ENCODE data around the gene PRELID3B.

Gene PRELID3B

DNA sequence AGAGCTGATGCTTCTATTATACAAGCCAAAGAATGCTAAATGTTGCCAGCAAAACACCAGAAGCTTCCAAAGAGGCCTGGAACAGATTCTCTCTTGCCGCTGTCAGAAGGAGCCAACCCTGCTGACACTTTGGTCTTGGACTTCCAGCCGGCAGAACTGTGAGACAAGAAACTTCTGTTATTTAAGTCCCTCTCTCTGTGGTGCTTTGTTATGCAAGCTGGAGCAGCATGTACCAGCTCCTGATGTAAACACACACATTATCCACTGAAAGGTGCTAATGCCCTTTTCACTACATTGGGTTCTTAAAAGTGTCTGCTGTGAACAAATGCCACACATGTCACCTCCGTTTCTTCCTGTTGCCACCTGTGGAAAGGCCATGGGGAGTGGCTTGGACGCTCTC is 25.9 kb upstream of the PRELID3B start:
- Histone ChIP-seq H3K27ac (replicated peaks) (no peak overlapping the region), H3K4me3 (replicated peaks; ENCODE audit: insufficient read depth, low read length) (no peak overlapping the region), H3K27me3 (ENCODE audit: insufficient read depth, poor library complexity, severe bottlenecking) (peaks cover 32% of the 10 kb centered on the region)
- no peak for TF ChIP-seq GABPA (IDR thresholded peaks at IDR 0.05; ENCODE audit: low read depth)
- DNase-seq (ENCODE audit: low read depth in 1 of 2, low spot score in 1 of 2), result no peak

DNA sequence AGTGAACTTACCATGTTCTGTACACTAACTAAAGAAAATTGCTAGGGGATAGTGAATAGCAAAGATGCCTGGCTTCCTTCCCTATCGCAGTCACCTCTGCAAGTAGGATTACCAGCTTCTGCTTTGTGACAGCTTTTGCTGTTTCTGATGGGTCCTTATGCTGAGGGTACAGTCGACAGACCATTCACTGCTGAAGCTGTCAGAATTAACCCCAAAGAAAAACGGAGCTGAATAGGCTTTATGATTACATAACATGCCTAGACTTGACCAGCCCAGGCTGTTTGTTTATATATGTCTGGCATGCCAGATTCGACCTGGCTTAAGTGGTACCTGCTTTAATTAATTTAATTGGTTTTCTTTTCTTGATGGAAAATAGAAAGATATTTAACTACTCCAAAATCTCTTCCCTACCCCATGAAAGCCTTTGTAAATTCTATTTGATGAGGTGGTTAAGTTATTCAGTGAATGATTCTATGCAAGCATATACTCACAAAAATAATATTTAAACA is 21.7 kb upstream of the PRELID3B start:
- H3K4me3 ChIP-seq (replicated peaks; ENCODE audit: insufficient read depth, low read length), result no peak overlapping the region
- TF ChIP-seq, protein P1, sequence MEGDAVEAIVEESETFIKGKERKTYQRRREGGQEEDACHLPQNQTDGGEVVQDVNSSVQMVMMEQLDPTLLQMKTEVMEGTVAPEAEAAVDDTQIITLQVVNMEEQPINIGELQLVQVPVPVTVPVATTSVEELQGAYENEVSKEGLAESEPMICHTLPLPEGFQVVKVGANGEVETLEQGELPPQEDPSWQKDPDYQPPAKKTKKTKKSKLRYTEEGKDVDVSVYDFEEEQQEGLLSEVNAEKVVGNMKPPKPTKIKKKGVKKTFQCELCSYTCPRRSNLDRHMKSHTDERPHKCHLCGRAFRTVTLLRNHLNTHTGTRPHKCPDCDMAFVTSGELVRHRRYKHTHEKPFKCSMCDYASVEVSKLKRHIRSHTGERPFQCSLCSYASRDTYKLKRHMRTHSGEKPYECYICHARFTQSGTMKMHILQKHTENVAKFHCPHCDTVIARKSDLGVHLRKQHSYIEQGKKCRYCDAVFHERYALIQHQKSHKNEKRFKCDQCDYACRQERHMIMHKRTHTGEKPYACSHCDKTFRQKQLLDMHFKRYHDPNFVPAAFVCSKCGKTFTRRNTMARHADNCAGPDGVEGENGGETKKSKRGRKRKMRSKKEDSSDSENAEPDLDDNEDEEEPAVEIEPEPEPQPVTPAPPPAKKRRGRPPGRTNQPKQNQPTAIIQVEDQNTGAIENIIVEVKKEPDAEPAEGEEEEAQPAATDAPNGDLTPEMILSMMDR (IDR thresholded peaks at IDR 0.05; ENCODE audit: insufficient read depth, low read length), result no peak
- TF ChIP-seq, protein P2, sequence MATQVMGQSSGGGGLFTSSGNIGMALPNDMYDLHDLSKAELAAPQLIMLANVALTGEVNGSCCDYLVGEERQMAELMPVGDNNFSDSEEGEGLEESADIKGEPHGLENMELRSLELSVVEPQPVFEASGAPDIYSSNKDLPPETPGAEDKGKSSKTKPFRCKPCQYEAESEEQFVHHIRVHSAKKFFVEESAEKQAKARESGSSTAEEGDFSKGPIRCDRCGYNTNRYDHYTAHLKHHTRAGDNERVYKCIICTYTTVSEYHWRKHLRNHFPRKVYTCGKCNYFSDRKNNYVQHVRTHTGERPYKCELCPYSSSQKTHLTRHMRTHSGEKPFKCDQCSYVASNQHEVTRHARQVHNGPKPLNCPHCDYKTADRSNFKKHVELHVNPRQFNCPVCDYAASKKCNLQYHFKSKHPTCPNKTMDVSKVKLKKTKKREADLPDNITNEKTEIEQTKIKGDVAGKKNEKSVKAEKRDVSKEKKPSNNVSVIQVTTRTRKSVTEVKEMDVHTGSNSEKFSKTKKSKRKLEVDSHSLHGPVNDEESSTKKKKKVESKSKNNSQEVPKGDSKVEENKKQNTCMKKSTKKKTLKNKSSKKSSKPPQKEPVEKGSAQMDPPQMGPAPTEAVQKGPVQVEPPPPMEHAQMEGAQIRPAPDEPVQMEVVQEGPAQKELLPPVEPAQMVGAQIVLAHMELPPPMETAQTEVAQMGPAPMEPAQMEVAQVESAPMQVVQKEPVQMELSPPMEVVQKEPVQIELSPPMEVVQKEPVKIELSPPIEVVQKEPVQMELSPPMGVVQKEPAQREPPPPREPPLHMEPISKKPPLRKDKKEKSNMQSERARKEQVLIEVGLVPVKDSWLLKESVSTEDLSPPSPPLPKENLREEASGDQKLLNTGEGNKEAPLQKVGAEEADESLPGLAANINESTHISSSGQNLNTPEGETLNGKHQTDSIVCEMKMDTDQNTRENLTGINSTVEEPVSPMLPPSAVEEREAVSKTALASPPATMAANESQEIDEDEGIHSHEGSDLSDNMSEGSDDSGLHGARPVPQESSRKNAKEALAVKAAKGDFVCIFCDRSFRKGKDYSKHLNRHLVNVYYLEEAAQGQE (IDR thresholded peaks at IDR 0.05; ENCODE audit: insufficient replicate concordance, low read depth), result no peak
- TF ChIP-seq POLR2AphosphoS5 (IDR thresholded peaks at IDR 0.05; ENCODE audit: low read depth), result no peak
- TF ChIP-seq GABPA (IDR thresholded peaks at IDR 0.05; ENCODE audit: low read depth), result no peak
- no peak for TF ChIP-seq SPI1 (IDR thresholded peaks at IDR 0.05; ENCODE audit: borderline replicate concordance, low read depth)
- peaks cover 17% of the 10 kb centered on the region for H3K27me3 ChIP-seq (ENCODE audit: insufficient read depth, poor library complexity, severe bottlenecking)
- no peak for DNase-seq (ENCODE audit: low read depth in 1 of 2, low spot score in 1 of 2)
- no peak overlapping the region for H3K27ac ChIP-seq (replicated peaks)

DNA sequence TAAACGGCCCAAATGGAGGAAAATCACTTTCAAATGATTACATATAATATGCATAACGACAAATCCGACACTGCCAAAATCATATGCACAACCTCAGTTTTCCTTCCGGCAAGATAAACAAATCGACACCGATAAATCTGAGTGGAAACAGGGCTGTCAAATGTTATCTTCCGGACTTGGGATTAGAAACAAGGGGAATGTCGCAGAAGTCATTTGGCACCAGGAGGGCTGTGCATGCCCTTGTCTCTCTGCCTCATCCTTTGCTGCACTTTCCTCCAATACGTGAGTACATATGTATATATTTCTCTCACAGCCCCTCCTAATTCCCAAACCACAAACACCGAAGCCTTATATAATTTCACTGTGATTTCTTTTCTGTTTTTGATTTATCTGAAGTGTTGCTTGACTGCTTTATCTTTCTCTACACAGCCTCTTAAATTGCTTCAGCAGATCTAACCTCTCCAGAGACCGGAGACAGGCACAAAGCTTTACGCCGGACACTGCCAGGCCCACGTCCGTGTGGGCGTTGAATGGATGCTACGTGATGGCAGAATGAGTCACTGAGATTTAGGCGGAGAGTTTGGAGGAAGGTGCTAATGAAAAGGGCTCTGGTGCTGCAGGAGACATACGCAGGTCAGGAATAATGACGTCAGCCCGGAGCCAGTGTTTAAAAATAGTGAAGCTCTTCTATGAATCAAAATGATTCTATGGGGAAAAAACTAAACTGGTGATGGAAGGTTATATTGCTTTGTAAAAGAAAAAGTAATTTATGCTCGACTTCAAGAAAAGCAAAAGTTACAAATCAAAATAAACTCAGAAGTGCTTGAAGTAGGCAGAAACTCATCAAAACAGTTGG is 21.0 kb upstream of the PRELID3B start:
- TF ChIP-seq GABPA (IDR thresholded peaks at IDR 0.05; ENCODE audit: low read depth) (no peak), POLR2AphosphoS5 (IDR thresholded peaks at IDR 0.05; ENCODE audit: low read depth) (no peak), SPI1 (IDR thresholded peaks at IDR 0.05; ENCODE audit: borderline replicate concordance, low read depth) (no peak)
- TF ChIP-seq, protein P1 (IDR thresholded peaks at IDR 0.05; ENCODE audit: insufficient read depth, low read length), result no peak
- TF ChIP-seq, protein P2 (IDR thresholded peaks at IDR 0.05; ENCODE audit: insufficient replicate concordance, low read depth), result no peak
- DNase-seq (ENCODE audit: low read depth in 1 of 2, low spot score in 1 of 2), result no peak
- H3K27ac ChIP-seq (replicated peaks), result no peak overlapping the region
- peaks cover 16% of the 10 kb centered on the region for H3K27me3 ChIP-seq (ENCODE audit: insufficient read depth, poor library complexity, severe bottlenecking)
- H3K4me3 ChIP-seq (replicated peaks; ENCODE audit: insufficient read depth, low read length), result no peak overlapping the region

DNA sequence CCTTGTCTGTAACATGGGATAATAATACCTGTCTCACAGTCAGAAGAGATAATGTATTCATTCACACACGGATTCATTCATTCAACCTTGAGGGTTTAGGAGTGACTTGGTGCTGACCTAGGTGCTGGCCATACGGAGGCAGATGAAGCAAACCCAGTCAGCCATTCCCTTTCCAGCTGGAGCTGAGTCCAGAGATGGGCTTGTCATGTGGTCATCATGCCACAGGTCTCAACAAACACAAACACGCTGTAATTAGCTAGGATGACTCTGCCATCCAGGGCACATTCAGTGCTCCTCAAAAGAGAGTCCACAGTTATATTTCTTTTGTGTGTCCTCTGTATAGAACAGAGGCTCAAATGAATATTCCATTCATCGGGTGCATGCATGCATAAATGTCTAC is 19.5 kb upstream of the PRELID3B start:
- no peak for TF ChIP-seq GABPA (IDR thresholded peaks at IDR 0.05; ENCODE audit: low read depth)
- TF ChIP-seq, protein P2 (IDR thresholded peaks at IDR 0.05; ENCODE audit: insufficient replicate concordance, low read depth), result peak; percentile 72
- no peak for DNase-seq (ENCODE audit: low read depth in 1 of 2, low spot score in 1 of 2)

More for the DNA sequence above, 19.5 kb upstream of the PRELID3B start:
- H3K4me3 ChIP-seq (replicated peaks; ENCODE audit: insufficient read depth, low read length), result no peak overlapping the region
- H3K27ac ChIP-seq (replicated peaks), result no peak overlapping the region
- H3K27me3 ChIP-seq (ENCODE audit: insufficient read depth, poor library complexity, severe bottlenecking), result peaks cover 16% of the 10 kb centered on the region

Data from HL-60 (cell line).